ENCODE measurements around the gene HERC2. TPM values are rescaled to one million over a fixed set of nuclear protein-coding genes. Genes with fewer than 3 reads are reported as not detected.

HERC2 gene
- total and polyA plus RNA-seq, 5 donors = 46.0 to 65.3 (median 54.8) TPM

- intact Hi-C loops (cut with DNase I) = loop anchor here in 2 of 4 donors (5.0 kb wide), 2 partner anchors 36 to 49 kb away; no protein-coding TSS in a partner anchor
These were observed 203.9 kb downstream of the HERC2 start for GRCh38 chr15:28118083-28118482.

DNA sequence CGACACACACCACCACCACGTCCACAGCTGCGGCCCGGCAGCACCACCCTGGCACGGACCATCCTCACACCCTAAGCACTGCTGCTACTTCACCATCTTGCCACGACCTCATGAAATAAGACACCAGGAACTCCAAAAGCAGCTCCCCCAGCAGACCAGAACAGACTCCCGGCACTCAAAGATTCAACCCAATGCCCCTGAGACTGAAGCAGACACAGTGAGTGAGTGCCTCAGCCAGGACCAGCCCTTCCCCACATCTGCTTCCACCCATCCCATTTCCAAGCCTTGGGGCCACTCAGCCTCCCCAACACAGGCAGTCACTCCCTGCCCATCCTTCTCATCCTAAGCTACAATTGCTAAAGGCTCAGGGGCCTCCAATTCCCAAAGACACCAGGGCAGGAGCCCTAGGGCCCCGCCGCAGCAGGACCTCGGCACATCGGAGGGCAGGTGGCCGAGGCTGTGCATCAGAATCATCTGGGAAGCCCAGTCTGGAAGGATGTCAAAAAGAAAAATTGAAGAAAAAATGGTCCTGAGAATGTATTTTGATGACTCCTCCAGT lies 204.5 kb downstream of the HERC2 start:
- no peak overlapping the region for H3K27ac ChIP-seq (ENCODE audit: low read length)
- no peaks in the 10 kb centered on the region for H3K9me3 ChIP-seq (ENCODE audit: control insufficient read depth, low read length)
- intact Hi-C loops (cut with DNase I) = loop anchor here in 2 of 4 donors (5.0 kb wide), 2 partner anchors 35 to 50 kb away; no protein-coding TSS in a partner anchor
- H3K27me3 ChIP-seq (ENCODE audit: control insufficient read depth, insufficient read depth) = no peaks in the 10 kb centered on the region
- 94% methylated on average over 12 of the region's 12 CpGs for WGBS
- DNase-seq (no peak), ATAC-seq (no peak)
- no peak overlapping the region for H3K4me3 ChIP-seq (ENCODE audit: low read length)
- no peaks in the 10 kb centered on the region for H3K4me1 ChIP-seq (ENCODE audit: control insufficient read depth, insufficient read depth, low read length)

More at GRCh38 chr15:28118083-28118482, 203.9 kb downstream of the HERC2 start:
- Histone ChIP-seq H3K27ac (ENCODE audit: low read length) (no peak overlapping the region), H3K4me3 (ENCODE audit: low read length) (no peak overlapping the region), H3K27me3 (ENCODE audit: control insufficient read depth, insufficient read depth) (no peaks in the 10 kb centered on the region), H3K4me1 (ENCODE audit: control insufficient read depth, insufficient read depth, low read length) (no peaks in the 10 kb centered on the region), H3K9me3 (ENCODE audit: control insufficient read depth, low read length) (no peaks in the 10 kb centered on the region)
- WGBS = 86% methylated on average over 11 of the region's 11 CpGs
- no peak for ATAC-seq
- DNase-seq = no peak

GRCh38 chr15:28116521-28117431 lies 205.2 kb downstream of the HERC2 start:
- Histone ChIP-seq H3K27ac (ENCODE audit: low read length) (no peak overlapping the region), H3K9me3 (ENCODE audit: control insufficient read depth, low read length) (no peaks in the 10 kb centered on the region), H3K4me3 (ENCODE audit: low read length) (no peak overlapping the region), H3K4me1 (ENCODE audit: control insufficient read depth, insufficient read depth, low read length) (no peaks in the 10 kb centered on the region), H3K27me3 (ENCODE audit: control insufficient read depth, insufficient read depth) (no peaks in the 10 kb centered on the region)
- ATAC-seq = no peak
- no peak for DNase-seq
- WGBS = 91% methylated on average over 42 of the region's 42 CpGs
- intact Hi-C loops (cut with DNase I) = loop anchor here in 2 of 4 donors (5.0 kb wide), 2 partner anchors 34 to 51 kb away; no protein-coding TSS in a partner anchor

DNA sequence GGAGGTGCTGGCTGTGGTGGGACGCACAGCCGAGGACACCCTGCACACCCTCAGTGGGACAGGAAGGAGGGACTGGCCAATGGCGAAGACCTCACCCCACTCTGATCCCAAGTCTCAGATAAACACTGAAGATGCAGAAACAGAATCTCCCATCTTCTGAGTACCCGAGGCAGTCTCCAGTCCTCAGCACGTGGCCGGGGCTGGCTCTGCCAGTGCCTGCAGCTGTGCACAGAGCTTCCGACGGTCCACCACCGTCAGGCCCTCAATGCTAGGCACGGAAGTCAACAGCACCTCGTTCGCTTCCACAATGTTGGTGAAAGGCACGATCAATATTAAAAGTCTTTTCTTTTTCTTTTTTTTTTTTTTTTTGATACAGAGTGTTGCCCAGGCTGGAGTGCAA lies 206.1 kb downstream of the HERC2 start:
- Histone ChIP-seq H3K4me3 (ENCODE audit: low read length) (no peak overlapping the region), H3K27me3 (ENCODE audit: control insufficient read depth, insufficient read depth) (no peaks in the 10 kb centered on the region), H3K27ac (ENCODE audit: low read length) (no peak overlapping the region), H3K9me3 (ENCODE audit: control insufficient read depth, low read length) (no peaks in the 10 kb centered on the region), H3K4me1 (ENCODE audit: control insufficient read depth, insufficient read depth, low read length) (no peaks in the 10 kb centered on the region)
- ATAC-seq = no peak
- no peak for DNase-seq
- WGBS = 84% methylated on average over 13 of the region's 13 CpGs
- intact Hi-C loops (cut with DNase I) = loop anchor here in 2 of 4 donors (5.0 kb wide), 2 partner anchors 34 to 51 kb away; no protein-coding TSS in a partner anchor

DNA sequence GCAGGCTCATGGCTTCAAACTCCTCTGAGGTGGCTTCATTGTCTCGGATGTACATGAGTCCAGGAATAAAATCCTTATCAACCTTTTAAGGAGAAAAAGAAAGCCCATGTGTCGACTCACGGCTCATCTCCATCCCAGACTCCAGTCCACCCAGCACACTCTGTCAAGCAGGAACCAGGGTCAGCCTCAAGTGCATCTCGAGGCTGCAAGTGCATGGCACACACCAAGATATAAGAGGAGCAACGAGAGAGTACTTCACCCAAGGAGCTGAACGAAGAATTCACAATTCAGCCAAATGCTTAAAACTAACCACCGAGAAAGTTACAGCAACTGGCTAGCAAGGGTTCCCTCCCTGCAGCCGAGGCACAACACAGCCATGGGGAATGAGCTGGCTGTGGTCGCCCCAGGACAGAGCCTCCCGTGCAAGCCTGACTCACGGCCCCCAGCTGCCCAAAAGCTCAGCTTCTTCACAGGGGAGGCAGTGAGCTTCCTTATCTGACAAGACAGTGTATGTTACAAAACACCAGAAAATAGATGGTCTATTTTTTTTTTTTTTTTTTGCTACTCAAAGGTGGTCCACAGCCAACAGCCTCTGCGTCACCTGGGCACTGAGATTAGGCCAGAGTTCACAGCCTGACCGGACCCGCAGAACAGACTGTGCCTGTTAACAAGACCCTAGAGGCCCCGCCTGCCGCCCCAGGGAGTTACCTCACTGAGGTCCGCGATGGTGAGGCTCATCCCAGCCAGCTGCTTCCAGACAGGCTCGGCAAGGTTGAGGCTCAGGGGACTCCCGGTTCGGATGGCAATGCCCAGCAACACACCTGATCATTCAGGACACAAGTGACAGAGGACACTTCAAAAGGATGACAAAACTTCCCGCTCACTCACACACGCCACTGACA lies 207.0 kb downstream of the HERC2 start:
- Histone ChIP-seq H3K4me1 (ENCODE audit: control insufficient read depth, insufficient read depth, low read length) (no peaks in the 10 kb centered on the region), H3K4me3 (ENCODE audit: low read length) (no peak overlapping the region), H3K27ac (ENCODE audit: low read length) (no peak overlapping the region), H3K27me3 (ENCODE audit: control insufficient read depth, insufficient read depth) (no peaks in the 10 kb centered on the region), H3K9me3 (ENCODE audit: control insufficient read depth, low read length) (no peaks in the 10 kb centered on the region)
- WGBS = 91% methylated on average over 23 of the region's 23 CpGs
- ATAC-seq (no peak), DNase-seq (peak in 1 of 3 donors; percentile 37)
- intact Hi-C loops (cut with DNase I) = loop anchor here in 2 of 4 donors (5.0 kb wide), 2 partner anchors 33 to 52 kb away; no protein-coding TSS in a partner anchor

DNA sequence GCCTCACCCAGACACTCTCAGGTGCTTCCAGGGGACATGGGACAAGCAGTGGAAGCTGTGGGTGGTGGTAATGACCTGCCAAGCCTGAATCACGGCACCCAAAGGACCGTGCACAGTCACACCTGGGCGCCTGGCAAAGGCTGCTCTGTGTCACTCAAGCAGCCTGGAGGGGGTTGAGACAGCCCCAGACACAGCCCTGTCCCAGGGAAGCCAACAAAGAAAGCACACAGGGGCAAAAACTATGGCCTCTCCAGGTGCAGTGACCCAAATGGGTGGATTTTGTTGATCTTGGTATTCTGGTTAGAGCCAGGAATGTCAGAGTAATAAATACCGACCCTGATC lies 207.9 kb downstream of the HERC2 start:
- intact Hi-C loops (cut with DNase I) = no loop called here
- Histone ChIP-seq H3K27ac (ENCODE audit: low read length) (no peak overlapping the region), H3K27me3 (ENCODE audit: control insufficient read depth, insufficient read depth) (no peaks in the 10 kb centered on the region), H3K4me1 (ENCODE audit: control insufficient read depth, insufficient read depth, low read length) (no peaks in the 10 kb centered on the region), H3K9me3 (ENCODE audit: control insufficient read depth, low read length) (no peaks in the 10 kb centered on the region), H3K4me3 (ENCODE audit: low read length) (no peak overlapping the region)
- WGBS = 96% methylated on average over 4 of the region's 4 CpGs
- DNase-seq (no peak), ATAC-seq (no peak)

GRCh38 chr15:28113394-28114113 lies 208.4 kb downstream of the HERC2 start:
- no peak for ATAC-seq
- 95% methylated on average over 23 of the region's 23 CpGs for WGBS
- Histone ChIP-seq H3K4me1 (ENCODE audit: control insufficient read depth, insufficient read depth, low read length) (no peaks in the 10 kb centered on the region), H3K9me3 (ENCODE audit: control insufficient read depth, low read length) (no peaks in the 10 kb centered on the region), H3K27me3 (ENCODE audit: control insufficient read depth, insufficient read depth) (no peaks in the 10 kb centered on the region), H3K27ac (ENCODE audit: low read length) (no peak overlapping the region), H3K4me3 (ENCODE audit: low read length) (no peak overlapping the region)
- DNase-seq = no peak
- intact Hi-C loops (cut with DNase I) = no loop called here

DNA sequence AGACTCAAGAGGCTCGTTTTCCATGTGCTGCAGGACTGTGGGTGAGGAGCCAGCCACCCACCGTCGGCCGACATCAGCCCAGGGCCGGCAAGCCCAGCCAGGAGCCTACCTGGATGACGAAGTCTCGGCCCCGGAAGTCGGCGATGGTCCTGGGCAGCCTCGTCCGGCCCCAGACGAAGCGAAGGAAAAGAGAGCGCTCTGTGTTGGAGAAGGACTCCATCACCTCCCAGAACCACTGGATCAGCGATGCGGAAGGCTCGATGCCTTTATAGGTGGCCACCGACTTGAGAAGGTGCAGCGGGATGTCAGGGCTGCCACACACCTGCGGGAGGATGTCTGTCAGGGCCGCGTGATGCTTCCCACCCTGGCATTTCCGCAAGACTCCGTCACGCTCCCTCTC lies 209.0 kb downstream of the HERC2 start:
- H3K4me3 ChIP-seq (ENCODE audit: low read length) = no peak overlapping the region
- H3K27ac ChIP-seq (ENCODE audit: low read length) = no peak overlapping the region
- 96% methylated on average over 26 of the region's 26 CpGs for WGBS
- H3K9me3 ChIP-seq (ENCODE audit: control insufficient read depth, low read length) = no peaks in the 10 kb centered on the region
- intact Hi-C loops (cut with DNase I) = no loop called here
- no peak for ATAC-seq
- DNase-seq = no peak
- H3K27me3 ChIP-seq (ENCODE audit: control insufficient read depth, insufficient read depth) = no peaks in the 10 kb centered on the region
- no peaks in the 10 kb centered on the region for H3K4me1 ChIP-seq (ENCODE audit: control insufficient read depth, insufficient read depth, low read length)

DNA sequence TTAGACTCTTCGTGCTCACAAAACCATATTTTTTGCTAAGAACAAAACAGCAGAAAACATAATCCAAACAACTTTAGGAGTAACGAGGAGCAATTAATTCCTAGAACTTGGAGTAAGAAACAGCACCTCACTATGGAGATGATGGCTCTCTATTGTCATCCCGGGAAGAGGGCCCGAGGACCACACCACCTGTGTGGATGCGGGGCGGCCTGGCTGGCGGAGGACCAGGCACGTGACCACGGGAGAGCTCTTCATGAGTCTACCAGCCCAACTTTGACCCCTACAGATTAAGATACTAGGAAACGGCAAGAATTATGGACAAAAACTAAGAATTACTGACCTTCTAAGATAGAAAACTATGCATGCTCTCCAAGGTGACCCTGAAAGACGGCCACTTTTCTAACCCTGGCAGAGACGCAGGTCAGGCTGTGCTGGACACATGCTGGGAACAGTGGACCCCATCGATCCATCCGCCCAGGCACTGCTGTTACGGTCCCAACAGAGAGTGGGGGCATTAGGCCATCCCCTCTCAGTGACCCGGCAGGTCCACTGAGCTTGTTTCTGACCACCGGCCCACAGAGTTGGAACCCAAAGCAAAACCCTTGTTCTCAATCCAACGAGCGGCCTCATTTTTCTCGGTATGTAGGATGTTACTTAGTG lies 209.7 kb downstream of the HERC2 start:
- Histone ChIP-seq H3K9me3 (ENCODE audit: control insufficient read depth, low read length) (no peaks in the 10 kb centered on the region), H3K4me3 (ENCODE audit: low read length) (no peak overlapping the region), H3K4me1 (ENCODE audit: control insufficient read depth, insufficient read depth, low read length) (no peaks in the 10 kb centered on the region), H3K27ac (ENCODE audit: low read length) (no peak overlapping the region), H3K27me3 (ENCODE audit: control insufficient read depth, insufficient read depth) (no peaks in the 10 kb centered on the region)
- intact Hi-C loops (cut with DNase I) = no loop called here
- DNase-seq = no peak
- 95% methylated on average over 20 of the region's 20 CpGs for WGBS
- ATAC-seq = no peak

- DNase-seq = no peak
These were observed 210.4 kb downstream of the HERC2 start for GRCh38 chr15:28111543-28111942.

More at GRCh38 chr15:28111543-28111942, 210.4 kb downstream of the HERC2 start:
- Histone ChIP-seq H3K4me1 (ENCODE audit: control insufficient read depth, insufficient read depth, low read length) (no peaks in the 10 kb centered on the region), H3K9me3 (ENCODE audit: control insufficient read depth, low read length) (no peaks in the 10 kb centered on the region), H3K4me3 (ENCODE audit: low read length) (no peak overlapping the region), H3K27ac (ENCODE audit: low read length) (no peak overlapping the region), H3K27me3 (ENCODE audit: control insufficient read depth, insufficient read depth) (no peaks in the 10 kb centered on the region)
- 87% methylated on average over 26 of the region's 26 CpGs for WGBS
- no peak for ATAC-seq
- intact Hi-C loops (cut with DNase I) = no loop called here

Data from right cardiac atrium (tissue), 5 donors.